Daoy (cell line): ENCODE measurements around the gene CLEC2B. TPM values are rescaled to one million over a fixed set of nuclear protein-coding genes. Genes with fewer than 3 reads are reported as not detected.

Source experiments
- DNase-seq: peaks from one replicate; pipeline ENCODE4 v3.0.0-alpha.2; 2015; ENCODE audit warnings: low read depth
- total RNA-seq: library from RNA; depleted of rRNA; stranded (reverse); fragments of >200 nt; shearing (Covaris generic); gene quantifications from 2 replicates; pipeline ENCODE4 v1.2.3, GENCODE V29; 2014

CLEC2B gene
- total RNA-seq, 1 experiment from 2014 or later, result 1.3 TPM

DNA sequence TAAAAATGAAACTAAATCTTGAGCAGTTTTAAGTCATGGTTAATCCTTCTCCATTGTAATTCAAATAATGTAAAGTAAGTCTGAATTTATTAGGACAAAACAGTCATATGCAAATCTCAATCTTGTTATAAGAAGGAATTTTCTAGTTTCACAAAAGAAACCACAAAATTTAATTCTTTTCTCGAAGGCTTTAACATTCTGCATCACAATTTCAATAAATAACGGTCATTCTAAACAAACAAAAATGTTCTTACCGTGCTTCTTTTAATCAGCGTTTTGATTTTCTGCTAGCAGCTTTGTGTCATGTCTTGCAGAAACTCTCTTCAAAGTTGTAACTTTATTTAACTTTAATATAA lies 225 bp downstream of the CLEC2B start:
- no peak for DNase-seq

DNA sequence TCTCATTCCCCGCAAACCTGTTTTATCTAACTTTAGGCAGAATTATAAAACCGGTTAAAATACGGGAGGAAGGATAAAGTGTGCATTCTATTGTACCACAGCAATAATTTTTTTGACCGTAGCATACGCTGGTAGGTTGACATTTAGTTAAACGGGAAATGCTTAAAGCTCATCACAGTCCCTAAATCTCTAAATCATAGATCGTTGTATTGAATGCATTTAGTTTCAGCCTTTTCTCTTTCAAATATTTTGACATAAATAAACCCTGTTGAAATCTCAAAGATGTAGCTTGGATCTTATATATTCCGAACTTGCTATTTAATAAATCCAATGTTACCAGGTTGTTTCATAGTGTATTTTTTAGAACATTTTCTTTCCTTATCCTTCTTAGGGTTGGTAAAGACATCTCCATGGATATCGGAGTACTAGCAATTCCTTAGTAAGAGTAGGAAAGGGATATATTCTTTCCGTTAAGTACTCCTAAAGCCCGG lies 798 bp downstream of the CLEC2B start:
- no peak for DNase-seq

DNA sequence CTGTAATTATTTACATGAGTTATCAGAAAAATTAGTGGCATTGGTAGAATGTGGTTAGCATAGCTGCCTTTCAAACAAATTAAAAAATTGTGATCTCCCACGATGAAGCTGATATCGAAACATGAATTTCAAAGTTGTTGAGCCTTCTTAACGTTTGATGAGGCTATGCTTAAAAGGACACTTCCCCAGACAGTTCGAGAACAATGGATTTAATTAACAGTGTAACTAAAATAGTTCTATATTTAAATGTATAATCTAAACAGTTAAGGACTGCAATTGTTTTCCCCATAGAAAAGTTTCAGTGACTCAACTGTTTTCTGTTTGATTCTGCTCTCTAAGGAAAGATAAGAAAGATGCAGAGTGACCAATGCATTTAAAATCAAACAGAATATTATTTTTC lies 1.6 kb downstream of the CLEC2B start:
- no peak for DNase-seq

- DNase-seq, result no peak
Measured at GRCh38 chr12:9866860-9867269, 2.3 kb downstream of the CLEC2B start.

- no peak for DNase-seq
Measured at GRCh38 chr12:9864913-9865675, 4.1 kb downstream of the CLEC2B start.

GRCh38 chr12:9858135-9858534 lies 11.0 kb downstream of the CLEC2B start:
- no peak for DNase-seq

GRCh38 chr12:9856894-9857293 lies 12.3 kb downstream of the CLEC2B start:
- no peak for DNase-seq

- DNase-seq, result no peak
Measured at GRCh38 chr12:9856151-9856550, 13.0 kb downstream of the CLEC2B start.

DNA sequence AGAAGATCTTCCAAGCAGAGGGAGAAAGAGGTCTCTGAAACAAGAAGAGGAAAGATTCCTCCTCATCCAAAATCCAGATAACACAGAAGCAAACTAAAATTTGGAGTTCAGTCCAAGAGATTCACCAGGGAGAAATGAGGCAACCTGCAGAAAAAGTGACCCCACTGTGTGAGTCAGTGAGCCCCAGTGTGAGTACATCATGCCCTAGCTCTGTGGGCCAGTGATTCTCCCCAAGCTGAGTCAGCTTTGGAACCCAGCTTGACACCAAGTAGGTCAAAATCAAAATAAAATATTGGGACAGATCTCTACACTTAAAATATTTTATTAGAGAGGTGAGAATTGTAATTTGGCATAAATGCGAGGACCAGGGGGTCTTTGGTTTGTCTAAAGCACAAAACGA lies 17.2 kb downstream of the CLEC2B start:
- DNase-seq, result no peak

DNA sequence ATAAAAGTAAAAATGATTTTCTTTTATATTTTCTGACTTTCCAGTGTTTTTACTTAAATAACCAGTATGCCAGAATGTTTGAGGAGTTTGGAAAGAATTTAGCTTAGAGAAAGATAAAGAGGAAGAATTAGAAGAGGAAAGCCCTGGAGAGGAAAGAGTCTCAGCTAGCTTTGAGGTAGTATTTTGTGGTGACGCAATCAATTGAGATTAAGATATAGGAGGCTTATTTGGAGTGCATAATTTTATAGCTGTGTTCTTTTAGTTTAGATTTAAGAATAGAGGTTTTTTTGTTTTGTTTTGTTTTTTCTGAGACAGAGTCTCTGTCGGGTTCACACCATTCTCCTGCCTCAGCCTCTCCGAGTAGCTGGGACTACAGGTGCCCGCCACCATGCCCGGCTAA lies 18.1 kb downstream of the CLEC2B start:
- no peak for DNase-seq

GRCh38 chr12:9848899-9849298 lies 20.3 kb downstream of the CLEC2B start:
- DNase-seq, result no peak

GRCh38 chr12:9843407-9843806 lies 25.7 kb downstream of the CLEC2B start:
- DNase-seq, result no peak

DNA sequence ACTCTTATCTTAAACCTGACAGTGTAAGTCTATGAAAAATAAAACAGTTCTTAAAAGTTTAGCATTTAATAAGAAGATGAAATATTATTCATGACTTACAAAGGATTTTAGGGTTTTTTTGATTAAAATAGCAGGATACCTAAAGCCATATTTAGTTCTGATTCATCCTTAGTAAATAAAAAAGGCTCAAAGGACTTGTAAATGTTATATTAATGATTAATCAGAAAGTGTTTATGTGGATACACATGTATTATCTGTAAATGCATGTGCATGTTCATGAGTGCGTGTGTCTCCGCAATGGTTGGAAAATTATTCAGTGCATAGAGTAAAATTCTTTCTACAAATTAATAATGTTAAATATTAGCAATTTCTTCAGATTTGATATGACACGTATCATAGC lies 37.4 kb downstream of the CLEC2B start:
- no peak for DNase-seq

GRCh38 chr12:9829982-9830381 lies 39.2 kb downstream of the CLEC2B start:
- DNase-seq, result no peak

DNA sequence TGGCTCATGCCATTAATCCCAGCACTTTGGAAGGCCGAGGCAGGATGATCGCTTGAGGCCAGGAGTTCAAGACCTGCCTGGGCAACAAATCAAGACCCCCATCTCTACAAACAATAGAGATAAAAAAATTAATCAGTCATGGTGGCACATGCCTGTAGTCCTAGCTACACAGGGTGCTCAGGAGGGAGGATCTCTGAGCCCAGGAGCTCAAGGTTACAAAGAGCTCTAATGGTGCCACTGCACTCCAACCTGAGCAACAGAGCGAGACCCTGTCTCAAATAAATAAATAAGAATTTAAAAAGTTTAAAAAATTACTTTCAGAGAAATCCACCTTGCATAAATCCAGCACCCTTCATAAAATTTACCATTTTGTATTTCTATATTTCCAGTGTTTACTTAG lies 39.7 kb downstream of the CLEC2B start:
- DNase-seq, result no peak

- no peak for DNase-seq
Measured at GRCh38 chr12:9827209-9827888, 41.8 kb downstream of the CLEC2B start, which contains the start of gene KLRF1. TSS of gene KLRF1 (plus strand) at chr12:9827481. CDS start at chr12:9827545, 64 bp downstream.

GRCh38 chr12:9820281-9820930 lies 48.7 kb downstream of the CLEC2B start:
- no peak for DNase-seq

- DNase-seq, result peak; percentile 52
Measured at GRCh38 chr12:9813821-9814798, 55.0 kb downstream of the CLEC2B start.

GRCh38 chr12:9811621-9812020 lies 57.5 kb downstream of the CLEC2B start:
- DNase-seq, result no peak

GRCh38 chr12:9810671-9811070 lies 58.5 kb downstream of the CLEC2B start:
- DNase-seq, result no peak

DNA sequence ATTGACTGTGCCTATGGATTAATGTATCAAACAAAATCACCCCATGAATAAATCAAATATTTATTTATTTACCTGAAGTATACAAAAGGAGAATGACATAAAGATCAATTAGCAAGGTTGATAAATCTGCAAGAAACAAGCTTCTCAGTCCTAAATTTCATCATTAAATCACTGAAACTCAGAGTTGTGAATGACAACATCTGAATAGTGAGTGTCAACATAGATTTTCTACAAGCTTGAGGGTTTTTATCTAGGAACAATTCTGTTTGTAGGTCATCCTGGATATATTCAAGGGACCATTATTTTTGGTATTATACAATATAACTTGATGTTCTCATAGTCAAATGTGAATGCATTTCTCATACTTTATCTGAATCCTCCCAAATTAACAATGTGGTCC lies 59.3 kb downstream of the CLEC2B start:
- no peak for DNase-seq

- no peak for DNase-seq
Measured at GRCh38 chr12:9809338-9809737, 59.8 kb downstream of the CLEC2B start.
